ENCODE results near the gene CXCL6.

GRCh38 chr4:73801692-73802091 lies 34.8 kb upstream of the CXCL6 start:
- TF ChIP-seq, protein P1, sequence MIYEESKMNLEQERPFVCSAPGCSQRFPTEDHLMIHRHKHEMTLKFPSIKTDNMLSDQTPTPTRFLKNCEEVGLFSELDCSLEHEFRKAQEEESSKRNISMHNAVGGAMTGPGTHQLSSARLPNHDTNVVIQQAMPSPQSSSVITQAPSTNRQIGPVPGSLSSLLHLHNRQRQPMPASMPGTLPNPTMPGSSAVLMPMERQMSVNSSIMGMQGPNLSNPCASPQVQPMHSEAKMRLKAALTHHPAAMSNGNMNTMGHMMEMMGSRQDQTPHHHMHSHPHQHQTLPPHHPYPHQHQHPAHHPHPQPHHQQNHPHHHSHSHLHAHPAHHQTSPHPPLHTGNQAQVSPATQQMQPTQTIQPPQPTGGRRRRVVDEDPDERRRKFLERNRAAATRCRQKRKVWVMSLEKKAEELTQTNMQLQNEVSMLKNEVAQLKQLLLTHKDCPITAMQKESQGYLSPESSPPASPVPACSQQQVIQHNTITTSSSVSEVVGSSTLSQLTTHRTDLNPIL (CRISPR knock-in tag; IDR thresholded peaks at IDR 0.05; ENCODE audit: low read depth), result no peak
- TF ChIP-seq TCF4 (CRISPR knock-in tag; IDR thresholded peaks at IDR 0.05; ENCODE audit: borderline replicate concordance), result no peak
